ENCODE measurements around the gene MYPOP.

Gene MYPOP

GRCh38 chr19:45863840-45864628, 38.4 kb downstream of the MYPOP start, which contains the start of gene FOXA3:
Gene FOXA3 (plus strand): TSS chr19:45864326. CDS start chr19:45864457, 131 bp downstream.
- peaks cover 4% of the 10 kb centered on the region for H3K36me3 ChIP-seq (ENCODE audit: control insufficient read depth, insufficient read depth, low read length)
- H3K9ac ChIP-seq (ENCODE audit: low read length), result peak within 1 kb of the TSS; percentile 49
- peak within 1 kb of the TSS; percentile 79 for H3K4me3 ChIP-seq (ENCODE audit: low read length)
- H3K27ac ChIP-seq (ENCODE audit: low read depth, low read length), result no peak within 1 kb of the TSS
- H3K27me3 ChIP-seq (ENCODE audit: control insufficient read depth, insufficient read depth, low read length), result peaks cover 3% of the 10 kb centered on the region
- H3K4me1 ChIP-seq (ENCODE audit: control insufficient read depth, insufficient read depth, low read length), result peaks cover 3% of the 10 kb centered on the region

- Histone ChIP-seq H3K27ac (ENCODE audit: low read depth, low read length) (no peak overlapping the region), H3K27me3 (ENCODE audit: control insufficient read depth, insufficient read depth, low read length) (peaks cover 3% of the 10 kb centered on the region), H3K4me1 (ENCODE audit: control insufficient read depth, insufficient read depth, low read length) (peaks cover 3% of the 10 kb centered on the region), H3K9ac (ENCODE audit: low read length) (no peak overlapping the region), H3K4me3 (ENCODE audit: low read length) (peak overlapping the region; percentile 79), H3K36me3 (ENCODE audit: control insufficient read depth, insufficient read depth, low read length) (peaks cover 4% of the 10 kb centered on the region)
These were observed 39.0 kb downstream of the MYPOP start for GRCh38 chr19:45863335-45863839.

GRCh38 chr19:45862564-45863334, 39.7 kb downstream of the MYPOP start, which contains the start of gene SYMPK:
Gene SYMPK (minus strand): TSS chr19:45863147. CDS start chr19:45854495, 8,652 bp downstream.
- Histone ChIP-seq H3K27ac (ENCODE audit: low read depth, low read length) (peak within 1 kb of the TSS; percentile 74), H3K4me3 (ENCODE audit: low read length) (peak within 1 kb of the TSS; percentile 86), H3K9ac (ENCODE audit: low read length) (peak within 1 kb of the TSS; percentile 59), H3K36me3 (ENCODE audit: control insufficient read depth, insufficient read depth, low read length) (peaks cover 4% of the 10 kb centered on the region), H3K27me3 (ENCODE audit: control insufficient read depth, insufficient read depth, low read length) (peaks cover 3% of the 10 kb centered on the region), H3K4me1 (ENCODE audit: control insufficient read depth, insufficient read depth, low read length) (peaks cover 3% of the 10 kb centered on the region)

DNA sequence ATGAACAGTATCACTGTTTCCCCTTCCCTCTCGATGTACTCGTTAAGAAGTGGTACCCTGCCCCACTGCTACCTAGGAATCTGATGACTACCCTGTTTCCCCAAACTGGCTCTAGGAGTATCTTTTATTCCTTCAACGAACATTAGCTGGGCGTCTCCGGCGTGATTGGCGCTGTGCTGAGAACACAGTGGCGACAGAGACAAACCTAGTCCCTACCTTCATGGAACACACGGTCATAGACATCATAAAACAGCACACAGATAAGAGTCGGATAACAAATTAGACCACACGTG, 40.2 kb downstream of the MYPOP start:
- Histone ChIP-seq H3K27me3 (ENCODE audit: control insufficient read depth, insufficient read depth, low read length) (peaks cover 3% of the 10 kb centered on the region), H3K4me3 (ENCODE audit: low read length) (peak overlapping the region; percentile 86), H3K36me3 (ENCODE audit: control insufficient read depth, insufficient read depth, low read length) (peaks cover 4% of the 10 kb centered on the region), H3K9ac (ENCODE audit: low read length) (no peak overlapping the region), H3K4me1 (ENCODE audit: control insufficient read depth, insufficient read depth, low read length) (peaks cover 3% of the 10 kb centered on the region), H3K27ac (ENCODE audit: low read depth, low read length) (peak overlapping the region; percentile 74)

- Histone ChIP-seq H3K4me3 (ENCODE audit: low read length) (no peak overlapping the region), H3K9ac (ENCODE audit: low read length) (no peak overlapping the region), H3K36me3 (ENCODE audit: control insufficient read depth, insufficient read depth, low read length) (peaks cover 4% of the 10 kb centered on the region), H3K27me3 (ENCODE audit: control insufficient read depth, insufficient read depth, low read length) (peaks cover 3% of the 10 kb centered on the region), H3K27ac (ENCODE audit: low read depth, low read length) (no peak overlapping the region), H3K4me1 (ENCODE audit: control insufficient read depth, insufficient read depth, low read length) (peaks cover 3% of the 10 kb centered on the region)
These were observed 41.8 kb downstream of the MYPOP start for GRCh38 chr19:45860359-45861259.

DNA sequence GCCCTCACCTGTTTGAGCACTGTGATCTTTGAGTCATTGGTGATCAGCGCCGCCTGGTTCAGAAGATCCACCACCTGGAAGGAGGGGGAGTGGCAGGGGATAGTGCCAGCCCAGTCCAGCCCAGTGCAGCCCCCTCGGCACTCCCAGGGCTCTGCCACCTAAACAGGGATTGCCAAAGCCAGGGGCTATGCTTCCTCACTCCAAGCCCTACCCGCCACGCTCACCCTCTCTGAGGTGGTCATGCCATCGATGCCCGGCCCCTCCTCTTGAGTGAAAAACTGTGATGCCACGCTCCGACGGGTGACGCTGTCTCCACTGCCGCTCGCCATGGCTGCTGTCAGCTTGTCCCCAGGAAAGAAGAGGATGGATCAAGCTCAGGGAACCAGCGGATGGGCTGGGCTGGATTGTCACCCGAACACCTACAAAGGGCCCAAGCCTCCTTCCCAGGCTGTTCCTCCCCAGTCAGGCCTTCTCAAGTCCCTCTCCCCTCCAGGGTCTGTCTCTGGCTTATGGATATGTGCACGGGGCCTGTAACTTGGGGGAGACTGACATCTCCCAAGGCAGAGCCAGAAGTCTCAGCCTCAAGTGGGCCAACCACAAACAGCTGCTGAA, 48.1 kb downstream of the MYPOP start:
- Histone ChIP-seq H3K27me3 (ENCODE audit: control insufficient read depth, insufficient read depth, low read length) (no peaks in the 10 kb centered on the region), H3K4me1 (ENCODE audit: control insufficient read depth, insufficient read depth, low read length) (no peaks in the 10 kb centered on the region), H3K36me3 (ENCODE audit: control insufficient read depth, insufficient read depth, low read length) (peaks cover 30% of the 10 kb centered on the region), H3K27ac (ENCODE audit: low read depth, low read length) (no peak overlapping the region), H3K4me3 (ENCODE audit: low read length) (no peak overlapping the region), H3K9ac (ENCODE audit: low read length) (no peak overlapping the region)

DNA sequence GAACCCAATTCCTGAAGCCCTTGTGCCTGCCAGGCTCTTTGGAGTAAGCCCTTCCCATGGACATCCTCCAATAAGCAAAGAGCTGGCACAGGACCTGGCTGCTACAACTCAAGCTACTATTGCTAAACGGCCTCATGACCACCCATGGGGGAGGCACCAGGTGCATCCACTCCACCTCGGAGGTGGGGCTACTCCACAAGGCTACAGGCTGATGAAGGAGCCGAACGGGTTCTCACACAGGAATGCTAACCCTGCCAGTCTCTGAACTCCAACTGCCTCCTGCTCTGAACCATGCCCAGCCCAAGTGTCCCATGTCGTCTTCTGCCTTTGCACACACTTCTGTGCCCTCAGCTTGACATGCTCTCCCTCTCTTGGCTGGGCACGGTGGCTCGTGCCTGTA, 49.4 kb downstream of the MYPOP start:
- H3K9ac ChIP-seq (ENCODE audit: low read length), result no peak overlapping the region
- no peak overlapping the region for H3K27ac ChIP-seq (ENCODE audit: low read depth, low read length)

GRCh38 chr19:45852145-45852750, 50.2 kb downstream of the MYPOP start:
- no peaks in the 10 kb centered on the region for H3K4me1 ChIP-seq (ENCODE audit: control insufficient read depth, insufficient read depth, low read length)
- H3K36me3 ChIP-seq (ENCODE audit: control insufficient read depth, insufficient read depth, low read length), result peaks cover 43% of the 10 kb centered on the region
- no peak overlapping the region for H3K9ac ChIP-seq (ENCODE audit: low read length)
- no peak overlapping the region for H3K27ac ChIP-seq (ENCODE audit: low read depth, low read length)
- H3K4me3 ChIP-seq (ENCODE audit: low read length), result no peak overlapping the region
- H3K27me3 ChIP-seq (ENCODE audit: control insufficient read depth, insufficient read depth, low read length), result no peaks in the 10 kb centered on the region

More for the DNA sequence above, 49.4 kb downstream of the MYPOP start:
- Histone ChIP-seq H3K4me3 (ENCODE audit: low read length) (no peak overlapping the region), H3K4me1 (ENCODE audit: control insufficient read depth, insufficient read depth, low read length) (no peaks in the 10 kb centered on the region), H3K27me3 (ENCODE audit: control insufficient read depth, insufficient read depth, low read length) (no peaks in the 10 kb centered on the region), H3K36me3 (ENCODE audit: control insufficient read depth, insufficient read depth, low read length) (peaks cover 37% of the 10 kb centered on the region)

GRCh38 chr19:45848922-45849321, 53.5 kb downstream of the MYPOP start:
- Histone ChIP-seq H3K9ac (ENCODE audit: low read length) (no peak overlapping the region), H3K4me3 (ENCODE audit: low read length) (no peak overlapping the region), H3K36me3 (ENCODE audit: control insufficient read depth, insufficient read depth, low read length) (peaks cover 38% of the 10 kb centered on the region), H3K27ac (ENCODE audit: low read depth, low read length) (no peak overlapping the region), H3K4me1 (ENCODE audit: control insufficient read depth, insufficient read depth, low read length) (no peaks in the 10 kb centered on the region), H3K27me3 (ENCODE audit: control insufficient read depth, insufficient read depth, low read length) (no peaks in the 10 kb centered on the region)

GRCh38 chr19:45847663-45848062, 54.8 kb downstream of the MYPOP start:
- Histone ChIP-seq H3K27ac (ENCODE audit: low read depth, low read length) (no peak overlapping the region), H3K36me3 (ENCODE audit: control insufficient read depth, insufficient read depth, low read length) (peaks cover 38% of the 10 kb centered on the region), H3K27me3 (ENCODE audit: control insufficient read depth, insufficient read depth, low read length) (no peaks in the 10 kb centered on the region), H3K9ac (ENCODE audit: low read length) (no peak overlapping the region), H3K4me3 (ENCODE audit: low read length) (no peak overlapping the region), H3K4me1 (ENCODE audit: control insufficient read depth, insufficient read depth, low read length) (no peaks in the 10 kb centered on the region)

- Histone ChIP-seq H3K27me3 (ENCODE audit: control insufficient read depth, insufficient read depth, low read length) (no peaks in the 10 kb centered on the region), H3K4me3 (ENCODE audit: low read length) (no peak overlapping the region), H3K36me3 (ENCODE audit: control insufficient read depth, insufficient read depth, low read length) (peaks cover 36% of the 10 kb centered on the region), H3K9ac (ENCODE audit: low read length) (no peak overlapping the region), H3K4me1 (ENCODE audit: control insufficient read depth, insufficient read depth, low read length) (no peaks in the 10 kb centered on the region), H3K27ac (ENCODE audit: low read depth, low read length) (no peak overlapping the region)
These were observed 60.2 kb downstream of the MYPOP start for GRCh38 chr19:45842198-45842597.

All from rectal smooth muscle tissue (tissue), 1 donor.